UCSD-AML1 (cell line): ENCODE results near the gene SPNS1.
A peak's percentile ranks its signal among the peaks of the same experiment; 100 is the strongest.
"Not testable (repeated sequence)": the region's sequence is repeated elsewhere in the genome, so short reads cannot be mapped to it uniquely, and the experiment has no call there.

Source experiments
- DNase-seq: peaks from one replicate; lab custom pipeline; 2025; ENCODE audit not compliant: unreplicated experiment; lab: John Stamatoyannopoulos, UW

Gene SPNS1

GRCh38 chr16:28974437-28975157 lies at the start of gene SPNS1:
SPNS1 (plus strand) TSS chr16:28974778; CDS start chr16:28975152, 374 bp downstream.
- peak; percentile 93 for DNase-seq

GRCh38 chr16:28925386-28926228 lies 49.0 kb upstream of the SPNS1 start:
- peak; percentile 87 for DNase-seq

GRCh38 chr16:28926284-28926683 lies 48.3 kb upstream of the SPNS1 start:
- DNase-seq = not testable (repeated sequence)

GRCh38 chr16:28927815-28928214 lies 46.8 kb upstream of the SPNS1 start:
- DNase-seq = no peak

- no peak for DNase-seq
Observed at GRCh38 chr16:28930203-28930602, 44.4 kb upstream of the SPNS1 start.

- peak; percentile 58 for DNase-seq
Observed at GRCh38 chr16:28930652-28931051, 43.9 kb upstream of the SPNS1 start.

GRCh38 chr16:28931801-28932225 lies 42.8 kb upstream of the SPNS1 start, which contains the start of gene CD19:
CD19 (plus strand) TSS chr16:28931971; CDS start chr16:28932001, 30 bp downstream.
- DNase-seq = no peak

- DNase-seq = no peak
Observed at GRCh38 chr16:28932339-28933141, 42.0 kb upstream of the SPNS1 start.

GRCh38 chr16:28933171-28933570 lies 41.4 kb upstream of the SPNS1 start:
- no peak for DNase-seq

- DNase-seq = no peak
Observed at GRCh38 chr16:28935346-28935745, 39.2 kb upstream of the SPNS1 start.

GRCh38 chr16:28935924-28936783 lies 38.4 kb upstream of the SPNS1 start:
- DNase-seq = peak; percentile 93

- no peak for DNase-seq
Observed at GRCh38 chr16:28936784-28937155, 37.8 kb upstream of the SPNS1 start.

- DNase-seq = no peak
Observed at GRCh38 chr16:28937222-28937876, 37.2 kb upstream of the SPNS1 start.

- DNase-seq = no peak
Observed at GRCh38 chr16:28938721-28939120, 35.9 kb upstream of the SPNS1 start.

- DNase-seq = not testable (repeated sequence)
Observed at GRCh38 chr16:28939825-28940224, 34.8 kb upstream of the SPNS1 start.

- DNase-seq = no peak
Observed at GRCh38 chr16:28943281-28943680, 31.3 kb upstream of the SPNS1 start.

GRCh38 chr16:28946681-28947080 lies 27.9 kb upstream of the SPNS1 start:
- DNase-seq = no peak

- peak; percentile 99 for DNase-seq
Observed at GRCh38 chr16:28950648-28951409, 23.7 kb upstream of the SPNS1 start, which contains the start of gene NFATC2IP. NFATC2IP (plus strand) TSS chr16:28950937; CDS start chr16:28951012, 75 bp downstream.

- no peak for DNase-seq
Observed at GRCh38 chr16:28951410-28951943, 23.1 kb upstream of the SPNS1 start.
